Myocyte (in vitro differentiated cells): ENCODE results near the gene MACROD2. TPM values are rescaled to one million over a fixed set of nuclear protein-coding genes. Genes with fewer than 3 reads are reported as not detected.

ENCODE experiments used
- DNase-seq: peaks from one replicate; pipeline ENCODE4 v3.0.0-alpha.2; 2012; ENCODE audit warnings: low read depth
- total RNA-seq: library from RNA; depleted of rRNA; stranded (reverse); fragments of >200 nt; gene quantifications from 2 replicates; pipeline ENCODE4 v1.2.3, GENCODE V29; 2014

MACROD2 gene
- total RNA-seq, 1 donor from 2014 or later, result 5.3 TPM

GRCh38 chr20:14062171-14062570 is 66.9 kb downstream of the MACROD2 start:
- DNase-seq, result no peak

GRCh38 chr20:14062786-14063185 is 67.5 kb downstream of the MACROD2 start:
- peak; percentile 43 for DNase-seq

GRCh38 chr20:14064333-14064732 is 69.0 kb downstream of the MACROD2 start:
- DNase-seq, result no peak

- DNase-seq, result peak; percentile 9
Measured at GRCh38 chr20:14064921-14065320, 69.6 kb downstream of the MACROD2 start.

- no peak for DNase-seq
Measured at GRCh38 chr20:14065774-14066173, 70.5 kb downstream of the MACROD2 start.

GRCh38 chr20:14067603-14068002 is 72.3 kb downstream of the MACROD2 start:
- peak; percentile 54 for DNase-seq

GRCh38 chr20:14069796-14070195 is 74.5 kb downstream of the MACROD2 start:
- peak; percentile 71 for DNase-seq

GRCh38 chr20:14093652-14094051 is 98.3 kb downstream of the MACROD2 start:
- DNase-seq, result no peak

GRCh38 chr20:14098261-14098660 is 102.9 kb downstream of the MACROD2 start:
- DNase-seq, result no peak

- DNase-seq, result no peak
Measured at GRCh38 chr20:14113416-14113815, 118.1 kb downstream of the MACROD2 start.

- no peak for DNase-seq
Measured at GRCh38 chr20:14114065-14114704, 118.9 kb downstream of the MACROD2 start.

- no peak for DNase-seq
Measured at GRCh38 chr20:14116037-14116436, 120.7 kb downstream of the MACROD2 start.

- DNase-seq, result no peak
Measured at GRCh38 chr20:14117768-14118167, 122.5 kb downstream of the MACROD2 start.

- DNase-seq, result peak; percentile 3
Measured at GRCh38 chr20:14126856-14127255, 131.5 kb downstream of the MACROD2 start.

- DNase-seq, result peak; percentile 79
Measured at GRCh38 chr20:14127514-14128223, 132.4 kb downstream of the MACROD2 start.

- DNase-seq, result no peak
Measured at GRCh38 chr20:14134004-14134403, 138.7 kb downstream of the MACROD2 start.

GRCh38 chr20:14142171-14142570 is 146.9 kb downstream of the MACROD2 start:
- peak; percentile 69 for DNase-seq

- no peak for DNase-seq
Measured at GRCh38 chr20:14142964-14143627, 147.8 kb downstream of the MACROD2 start.

- no peak for DNase-seq
Measured at GRCh38 chr20:14148042-14148441, 152.7 kb downstream of the MACROD2 start.

GRCh38 chr20:14155361-14155760 is 160.0 kb downstream of the MACROD2 start:
- no peak for DNase-seq

GRCh38 chr20:14178528-14178927 is 183.2 kb downstream of the MACROD2 start:
- DNase-seq, result no peak

- DNase-seq, result no peak
Measured at GRCh38 chr20:14178952-14179351, 183.6 kb downstream of the MACROD2 start.
